ENCODE results near the gene ADCK2. TPM values are rescaled to one million over a fixed set of nuclear protein-coding genes. Genes with fewer than 3 reads are reported as not detected.
"Not testable (repeated sequence)": the region's sequence is repeated elsewhere in the genome, so short reads cannot be mapped to it uniquely, and the experiment has no call there.

Gene ADCK2
- total RNA-seq, 1 experiment from 2014 or later, result 43.5 TPM

DNA sequence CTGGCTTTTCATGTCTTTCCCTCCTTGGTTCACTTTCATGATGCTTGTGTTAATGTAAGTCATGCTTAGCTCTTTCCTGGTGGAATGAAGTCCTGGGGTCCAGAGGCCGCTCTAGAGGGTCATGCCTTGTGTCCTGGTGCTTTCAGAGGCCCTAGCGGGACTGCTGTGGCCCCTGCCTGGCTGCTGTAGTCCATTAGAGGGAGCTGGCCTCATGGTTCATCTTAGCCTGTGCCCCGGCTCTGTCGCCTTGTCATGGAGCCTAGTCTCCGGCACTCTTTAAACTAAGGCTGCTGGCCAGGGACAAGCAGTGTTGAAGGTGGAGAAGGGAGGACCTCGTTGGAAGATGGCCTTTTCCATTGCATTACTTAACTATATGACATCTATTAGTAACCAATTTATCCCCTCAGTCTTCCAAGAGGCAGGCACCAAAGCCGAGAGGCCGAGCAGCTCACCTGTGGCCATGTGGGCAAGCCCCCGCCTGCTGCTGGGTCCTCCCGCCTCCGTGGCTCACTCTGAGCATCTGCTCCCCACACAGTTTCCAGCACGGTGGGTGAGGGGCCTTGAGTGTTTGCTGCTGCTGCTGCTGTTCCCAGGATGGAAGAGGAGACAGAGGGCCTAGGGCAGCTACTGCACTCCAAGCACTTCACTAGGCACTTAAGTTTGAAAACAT, 18.8 kb downstream of the ADCK2 start:
- DNase-seq (ENCODE audit: low spot score), result no peak

DNA sequence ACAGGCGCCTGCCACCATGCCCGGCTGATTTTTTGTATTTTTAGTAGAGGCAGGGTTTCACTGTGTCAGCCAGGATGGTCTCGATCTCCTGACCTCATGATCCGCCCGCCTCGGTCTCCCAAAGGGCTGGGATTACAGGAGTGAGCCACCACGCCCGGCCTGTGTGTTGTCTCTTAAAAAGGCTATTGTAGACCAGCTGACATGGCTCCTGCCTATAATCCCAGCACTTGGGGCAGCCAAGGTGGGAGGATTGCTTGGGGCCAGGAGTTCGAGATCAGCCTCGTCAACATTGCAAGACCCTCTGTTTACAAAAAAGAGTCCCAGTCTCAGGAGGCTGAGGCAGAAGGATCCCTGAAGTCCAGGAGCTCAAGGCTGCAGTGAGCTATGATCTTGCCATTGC, 21.1 kb downstream of the ADCK2 start:
- not testable (repeated sequence) for DNase-seq (ENCODE audit: low spot score)

DNA sequence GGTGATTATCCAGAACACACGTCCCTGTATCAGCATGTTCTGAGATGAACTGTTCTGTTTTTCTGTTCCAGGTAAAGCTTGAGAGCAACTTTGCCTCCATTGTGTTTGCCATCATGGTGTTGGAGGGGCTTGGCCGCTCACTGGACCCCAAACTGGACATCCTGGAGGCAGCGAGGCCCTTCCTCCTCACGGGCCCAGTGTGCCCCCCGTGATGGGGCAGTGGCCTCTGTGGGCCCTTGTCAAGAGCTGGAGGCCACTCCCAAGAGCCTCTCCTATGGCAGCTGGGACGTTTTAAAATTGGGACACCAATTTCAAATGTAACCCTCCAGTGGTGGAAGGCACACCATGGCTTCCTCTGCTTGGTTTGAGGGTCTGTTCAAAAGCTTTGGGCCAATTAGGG, 21.8 kb downstream of the ADCK2 start:
- DNase-seq (ENCODE audit: low spot score), result no peak

DNA sequence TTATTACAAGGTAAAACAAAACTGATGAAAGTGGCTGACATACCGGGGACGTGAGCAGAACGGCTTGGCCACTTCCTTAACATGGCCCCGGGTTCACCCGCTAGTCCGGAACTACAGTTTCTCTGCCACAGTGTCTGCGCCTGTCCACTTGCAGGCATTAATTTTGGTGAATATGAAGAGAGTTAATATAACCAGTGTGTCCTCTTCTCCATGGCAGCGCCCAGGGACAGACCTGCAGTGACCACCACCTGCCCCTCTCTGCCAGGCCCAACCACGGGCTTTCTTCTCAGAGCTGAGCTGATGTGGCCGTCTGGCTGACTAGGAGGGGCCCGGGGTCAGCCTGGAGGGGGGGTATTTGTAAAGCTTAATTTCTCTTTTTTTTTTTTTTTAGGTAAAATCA, 22.6 kb downstream of the ADCK2 start:
- no peak for DNase-seq (ENCODE audit: low spot score)

GRCh38 chr7:140696024-140696679, 23.4 kb downstream of the ADCK2 start:
- DNase-seq (ENCODE audit: low spot score), result peak; percentile 95

GRCh38 chr7:140696680-140697446, 24.1 kb downstream of the ADCK2 start, which contains the start of gene NDUFB2:
NDUFB2 (plus strand) TSS chr7:140696708; CDS start chr7:140696745, 37 bp downstream.
- peak; percentile 91 for DNase-seq (ENCODE audit: low spot score)

DNA sequence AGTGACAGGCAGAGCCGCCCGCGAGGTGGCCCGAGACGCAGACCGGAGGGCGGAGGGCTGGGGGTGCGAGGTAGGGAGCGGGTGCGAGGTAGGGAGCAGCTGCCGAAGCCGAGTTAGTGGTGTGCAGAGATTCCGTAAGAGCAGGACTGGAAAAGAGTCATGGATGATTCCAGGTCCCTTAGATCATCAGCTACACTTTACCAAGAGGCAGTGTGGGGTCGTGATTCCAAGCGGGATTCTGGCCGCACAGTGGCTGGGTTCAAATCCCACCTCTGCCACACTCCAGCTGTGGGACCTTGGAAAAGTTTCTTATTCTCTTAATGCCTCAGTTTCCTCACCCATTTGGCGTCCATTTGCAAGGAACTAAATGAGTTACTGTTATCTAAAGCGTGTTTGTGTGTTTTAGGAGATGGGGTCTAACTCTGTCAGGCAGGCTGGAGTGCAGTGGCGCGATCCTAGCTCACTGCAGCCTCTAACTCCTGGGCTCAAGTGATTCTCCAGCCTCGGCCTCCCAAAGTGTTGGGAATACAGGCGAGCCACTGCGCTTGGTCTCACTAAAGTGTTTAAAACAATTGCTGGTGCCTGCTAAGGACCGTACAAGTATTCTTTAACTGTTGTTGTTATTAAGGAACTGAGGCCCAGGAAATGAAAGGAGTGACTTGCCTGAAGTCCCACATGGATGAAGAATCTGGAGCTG, 24.9 kb downstream of the ADCK2 start:
- DNase-seq (ENCODE audit: low spot score), result no peak

DNA sequence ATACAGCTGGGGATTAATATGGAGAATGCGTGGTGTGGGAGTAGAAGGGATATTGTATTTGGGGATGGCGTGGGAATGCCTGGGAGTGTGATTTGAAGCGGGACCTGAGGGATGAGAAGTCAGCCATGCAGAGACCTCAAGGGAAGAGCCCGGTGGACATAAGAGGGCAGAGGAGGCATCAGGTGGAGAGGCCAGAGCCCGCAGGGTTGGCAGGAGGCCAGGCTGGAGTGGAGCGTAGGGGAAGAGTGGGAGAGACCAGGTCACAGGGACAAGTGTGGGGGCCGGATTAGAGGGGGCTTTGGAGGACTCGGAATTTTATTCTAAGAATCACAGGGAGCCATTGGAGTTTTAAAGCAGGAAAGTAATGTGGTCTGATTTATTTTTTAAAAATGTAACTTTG, 25.7 kb downstream of the ADCK2 start:
- DNase-seq (ENCODE audit: low spot score), result no peak

DNA sequence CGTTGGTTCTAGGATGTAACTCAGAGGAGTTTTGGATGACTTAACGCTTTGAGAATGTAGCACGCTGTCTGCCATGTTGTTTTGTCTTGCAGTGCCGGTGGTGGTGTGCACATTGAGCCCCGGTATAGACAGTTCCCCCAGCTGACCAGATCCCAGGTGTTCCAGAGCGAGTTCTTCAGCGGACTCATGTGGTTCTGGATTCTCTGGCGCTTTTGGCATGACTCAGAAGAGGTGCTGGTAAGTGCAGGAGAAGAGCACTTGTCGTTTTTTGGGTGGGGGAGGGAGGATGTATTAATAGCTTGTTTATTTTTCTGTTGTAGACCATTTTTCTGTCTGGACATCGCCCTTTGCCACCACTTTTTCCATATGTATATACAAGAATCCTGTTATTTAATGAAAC, 30.0 kb downstream of the ADCK2 start:
- DNase-seq (ENCODE audit: low spot score), result no peak

DNA sequence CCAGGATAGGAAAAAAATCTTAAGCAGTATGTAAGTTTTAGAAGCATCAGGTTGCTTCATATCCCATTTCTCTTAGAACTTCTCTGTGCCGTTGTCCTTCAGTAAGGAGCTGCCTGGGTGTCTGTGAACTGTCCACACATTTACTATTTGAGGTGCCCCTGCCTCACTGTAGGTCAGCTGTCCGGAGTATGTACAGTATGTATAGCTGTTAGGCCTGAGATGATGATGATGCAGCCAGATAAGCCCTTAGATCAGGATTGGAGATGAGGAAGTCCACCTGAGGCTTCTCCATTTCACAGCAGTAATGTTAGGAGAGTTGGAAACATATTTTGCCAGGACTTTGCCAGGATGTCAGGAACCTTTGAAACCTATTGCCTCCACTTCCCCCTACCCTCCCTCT, 31.5 kb downstream of the ADCK2 start:
- no peak for DNase-seq (ENCODE audit: low spot score)

DNA sequence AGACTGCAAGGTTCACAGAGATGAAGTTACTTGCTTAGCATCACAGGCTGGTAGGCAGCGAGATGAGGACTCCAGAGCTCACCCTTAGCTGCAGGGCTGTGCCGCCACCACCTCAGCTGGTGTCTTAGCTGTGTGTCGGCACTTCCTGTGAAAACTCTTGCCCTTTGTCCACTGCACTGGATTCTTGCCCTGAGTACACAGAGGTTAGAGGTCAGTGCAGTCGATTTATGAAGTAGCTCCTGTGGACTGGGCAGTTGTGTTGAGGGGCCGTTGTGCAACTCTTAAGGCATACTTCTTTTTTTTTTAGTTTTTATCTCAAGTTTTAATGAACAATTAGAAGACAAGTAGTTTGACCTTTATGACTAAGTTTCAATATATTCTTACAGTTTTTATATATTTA, 34.4 kb downstream of the ADCK2 start:
- DNase-seq (ENCODE audit: low spot score), result no peak

- not testable (repeated sequence) for DNase-seq (ENCODE audit: low spot score)
These were observed 36.0 kb downstream of the ADCK2 start for GRCh38 chr7:140708764-140709163.

DNA sequence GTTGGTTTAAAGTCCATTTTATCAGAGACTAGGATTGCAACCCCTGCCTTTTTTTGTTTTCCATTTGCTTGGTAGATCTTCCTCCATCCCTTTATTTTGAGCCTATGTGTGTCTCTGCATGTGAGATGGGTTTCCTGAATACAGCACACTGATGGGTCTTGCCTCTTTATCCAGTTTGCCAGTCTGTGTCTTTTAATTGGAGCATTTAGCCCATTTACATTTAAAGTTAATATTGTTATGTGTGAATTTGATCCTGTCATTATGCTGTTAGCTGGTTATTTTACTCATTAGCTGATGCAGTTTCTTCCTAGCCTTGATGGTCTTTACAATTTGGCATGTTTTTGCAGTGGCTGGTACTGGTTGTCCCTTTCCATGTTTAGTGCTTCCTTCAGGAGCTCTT, 39.6 kb downstream of the ADCK2 start:
- DNase-seq (ENCODE audit: low spot score), result not testable (repeated sequence)

DNA sequence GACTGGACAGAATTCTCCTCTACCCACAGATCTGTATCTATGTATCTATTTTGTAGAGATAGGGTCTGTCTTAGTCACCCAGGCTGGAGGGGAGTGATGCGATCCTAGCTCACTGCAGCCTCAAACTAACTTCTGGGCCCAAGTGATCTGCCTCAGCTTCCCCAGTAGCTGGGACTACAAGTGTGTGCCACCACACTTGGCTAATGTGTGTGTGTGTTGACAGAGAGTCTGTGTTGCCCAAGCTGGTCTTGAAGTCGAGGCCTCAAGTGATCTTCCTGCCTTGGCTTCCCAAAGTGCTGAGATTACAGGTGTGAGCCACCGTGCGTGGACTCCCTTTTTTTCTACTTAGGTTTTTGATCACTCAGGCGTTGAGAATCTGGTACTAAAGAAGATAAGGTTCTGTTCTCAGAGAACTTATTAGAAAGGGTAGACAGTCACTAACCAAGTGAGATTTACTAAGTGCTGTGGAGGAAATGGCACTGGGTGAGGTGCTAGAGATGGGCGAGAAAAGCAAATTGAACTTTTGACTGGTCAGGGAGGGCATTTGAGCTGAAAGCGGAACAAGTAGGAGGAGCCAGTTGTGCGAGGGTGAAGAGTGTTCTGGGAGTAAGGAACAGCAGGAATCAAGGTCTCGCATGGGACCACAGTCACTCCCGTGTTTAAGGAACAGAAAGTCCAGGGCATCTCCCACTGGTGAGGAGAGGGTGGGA, 41.7 kb downstream of the ADCK2 start:
- no peak for DNase-seq (ENCODE audit: low spot score)

- DNase-seq (ENCODE audit: low spot score), result no peak
These were observed 47.0 kb downstream of the ADCK2 start for GRCh38 chr7:140719721-140720120.

GRCh38 chr7:140722254-140722653, 49.5 kb downstream of the ADCK2 start:
- DNase-seq (ENCODE audit: low spot score), result no peak

GRCh38 chr7:140723006-140723405, 50.3 kb downstream of the ADCK2 start:
- no peak for DNase-seq (ENCODE audit: low spot score)

DNA sequence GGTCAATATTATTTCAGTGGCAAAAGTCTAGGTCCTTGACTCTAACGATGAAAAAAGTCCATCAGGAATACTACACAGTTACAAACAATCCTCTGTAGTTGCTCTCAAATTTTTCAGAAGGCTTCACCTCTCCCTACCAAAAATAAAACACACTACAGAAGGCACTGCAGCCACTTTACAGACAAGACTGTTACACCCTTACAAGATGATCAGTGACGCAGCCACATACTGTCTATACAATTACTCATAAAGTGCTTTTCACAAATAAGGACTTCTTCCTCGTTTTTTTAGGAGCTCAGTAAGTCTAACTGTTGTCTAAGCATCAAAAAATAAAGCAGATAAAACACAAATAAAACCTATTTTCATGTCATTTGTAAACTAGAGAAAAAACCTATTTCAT, 50.8 kb downstream of the ADCK2 start:
- no peak for DNase-seq (ENCODE audit: low spot score)

GRCh38 chr7:140724706-140725105, 52.0 kb downstream of the ADCK2 start:
- DNase-seq (ENCODE audit: low spot score), result no peak

GRCh38 chr7:140726281-140726680, 53.5 kb downstream of the ADCK2 start:
- peak; percentile 36 for DNase-seq (ENCODE audit: low spot score)

DNA sequence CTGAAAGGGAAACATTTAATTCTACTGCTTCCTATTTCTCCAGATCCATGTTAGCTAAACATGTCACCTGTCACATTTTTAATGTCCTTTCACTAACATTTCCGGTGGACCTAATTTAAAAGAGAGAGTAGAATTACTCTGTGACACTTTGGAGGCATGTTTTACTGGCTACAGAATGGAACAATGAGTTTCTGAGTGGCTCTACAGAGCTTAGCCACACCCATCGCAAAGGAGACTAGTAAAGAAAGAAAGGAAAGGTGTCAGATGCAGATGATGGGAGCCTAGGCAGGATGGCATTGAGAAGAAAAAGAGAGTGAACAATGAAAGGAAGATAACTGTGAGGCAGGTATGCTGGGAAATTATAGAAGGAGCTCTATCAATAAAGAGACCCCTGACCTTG, 59.7 kb downstream of the ADCK2 start:
- no peak for DNase-seq (ENCODE audit: low spot score)

Measured in HT-29 (cell line).